GM21447 (cell line): ENCODE results near the gene SORCS3.

ENCODE experiments used
- ATAC-seq: cut with Tn5 transposase; IDR thresholded peaks from one replicate; pipeline ENCODE4 v1.9.1; 2021; ENCODE audit not compliant: unreplicated experiment

SORCS3 gene

DNA sequence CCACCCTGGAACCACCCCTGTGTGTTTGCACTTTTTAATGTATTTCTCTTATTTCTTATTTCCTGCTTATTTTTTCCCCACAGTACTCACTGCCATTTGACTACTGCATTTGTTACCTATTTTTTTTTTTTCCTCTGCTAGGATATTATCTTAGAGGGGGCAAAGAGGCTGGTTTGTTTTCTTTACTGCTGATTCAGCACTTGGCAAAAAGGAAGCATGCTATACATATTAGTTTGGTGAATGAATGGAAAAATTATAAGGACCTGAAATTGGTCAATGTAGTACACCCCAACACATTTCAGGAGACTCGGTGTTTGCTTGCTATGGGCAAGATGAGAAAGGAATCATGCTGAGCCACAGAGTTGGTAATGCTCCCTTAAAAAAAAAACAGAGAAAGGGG is 193.5 kb downstream of the SORCS3 start:
- no peak for ATAC-seq

GRCh38 chr10:104835422-104835821 is 194.3 kb downstream of the SORCS3 start:
- peak; percentile 63 for ATAC-seq

DNA sequence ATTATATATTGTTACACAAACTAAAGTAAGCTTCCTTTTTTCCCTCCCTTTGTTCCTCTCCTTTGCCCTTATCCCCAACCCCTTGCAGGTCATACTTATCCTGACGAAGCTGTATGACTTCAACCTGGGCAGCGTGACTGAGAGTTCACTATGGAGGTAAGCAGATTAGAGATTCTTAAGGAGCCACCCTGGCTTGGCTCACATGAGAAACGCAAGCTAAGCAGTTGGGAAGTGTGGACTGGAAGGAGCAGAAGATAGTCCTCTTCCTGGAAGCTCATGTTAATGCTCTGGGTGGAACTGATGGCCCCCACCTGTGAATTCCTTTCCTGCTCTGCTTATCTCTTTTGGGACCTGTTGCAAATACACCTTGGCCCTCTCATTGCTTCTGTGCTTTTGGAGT is 201.6 kb downstream of the SORCS3 start:
- no peak for ATAC-seq

- no peak for ATAC-seq
Observed at GRCh38 chr10:104844073-104844472, 203.0 kb downstream of the SORCS3 start.

DNA sequence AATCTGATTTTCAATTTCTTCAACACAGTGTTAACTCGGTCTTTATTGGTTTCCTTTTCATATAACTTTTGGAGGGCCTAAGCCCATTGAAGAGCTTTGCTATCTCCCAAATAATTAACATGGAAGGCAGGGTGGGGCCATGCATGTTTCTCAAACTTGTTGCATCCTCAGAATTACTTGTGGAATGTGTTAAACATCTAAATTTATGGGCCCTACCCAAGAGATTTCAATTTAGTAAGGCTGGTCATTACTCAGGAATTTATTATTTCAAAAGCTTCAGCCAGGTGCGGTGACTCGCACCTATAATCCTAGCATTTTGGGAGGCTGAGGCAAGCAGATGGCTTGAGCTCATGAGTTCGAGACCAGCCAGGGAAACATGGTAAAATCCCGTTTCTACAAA is 208.9 kb downstream of the SORCS3 start:
- no peak for ATAC-seq

GRCh38 chr10:104867966-104868598 is 227.0 kb downstream of the SORCS3 start:
- ATAC-seq, result no peak

DNA sequence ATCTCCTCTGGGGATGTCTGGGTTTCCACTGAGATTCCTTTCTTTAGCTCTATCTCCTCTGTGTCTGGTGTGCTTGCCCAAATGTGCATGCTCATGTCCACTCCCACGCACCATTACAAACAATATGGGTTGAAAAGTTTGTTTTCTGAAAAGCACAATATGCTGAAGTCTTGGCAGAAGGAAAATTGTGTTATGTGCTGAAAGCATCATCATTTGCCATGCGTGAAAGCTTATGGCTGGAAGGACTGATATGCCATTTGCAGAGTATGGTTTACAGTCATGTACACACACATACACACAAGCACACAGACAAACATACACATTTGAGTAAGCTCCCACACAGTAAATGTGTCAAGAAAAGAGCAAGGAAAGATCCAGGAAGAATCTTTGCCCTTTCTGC is 231.6 kb downstream of the SORCS3 start:
- no peak for ATAC-seq

DNA sequence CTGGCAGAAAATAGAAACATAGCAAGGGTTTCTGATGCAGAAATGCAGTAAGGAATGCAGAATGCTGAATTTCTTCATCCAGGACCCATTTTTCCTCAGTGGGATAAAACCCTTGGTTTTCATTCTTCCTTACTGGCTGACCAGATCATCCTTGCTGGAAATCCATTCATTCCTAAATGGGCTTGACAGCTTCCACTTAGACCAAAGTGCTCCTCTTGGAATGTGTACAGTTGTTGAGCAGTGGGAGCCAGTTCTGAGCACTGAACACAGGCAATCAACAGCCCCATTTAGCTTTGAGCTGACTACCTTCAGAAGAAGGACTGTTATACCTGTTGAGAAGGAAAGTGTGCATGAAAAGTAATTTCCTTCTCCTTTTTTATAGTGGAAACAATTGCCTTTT is 232.1 kb downstream of the SORCS3 start:
- no peak for ATAC-seq

DNA sequence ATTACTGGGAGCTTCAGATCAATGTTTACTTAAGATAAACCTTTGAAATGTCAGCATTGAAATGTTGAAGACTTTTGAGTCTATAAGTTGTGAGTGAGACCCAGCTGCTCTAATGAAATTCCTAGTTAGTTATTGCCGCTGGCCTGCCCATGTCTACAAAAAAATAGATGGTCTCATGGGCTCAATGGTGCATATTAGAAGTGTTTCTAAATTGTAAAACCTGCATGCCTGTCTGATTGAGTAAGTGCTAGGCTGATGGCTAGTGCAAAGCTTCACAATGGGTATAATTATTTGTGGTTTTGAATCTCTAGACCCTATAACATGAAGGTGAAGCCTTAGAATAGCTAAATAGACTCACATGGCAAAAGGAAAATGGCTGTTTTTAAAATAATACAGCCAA is 234.5 kb downstream of the SORCS3 start:
- ATAC-seq, result no peak

DNA sequence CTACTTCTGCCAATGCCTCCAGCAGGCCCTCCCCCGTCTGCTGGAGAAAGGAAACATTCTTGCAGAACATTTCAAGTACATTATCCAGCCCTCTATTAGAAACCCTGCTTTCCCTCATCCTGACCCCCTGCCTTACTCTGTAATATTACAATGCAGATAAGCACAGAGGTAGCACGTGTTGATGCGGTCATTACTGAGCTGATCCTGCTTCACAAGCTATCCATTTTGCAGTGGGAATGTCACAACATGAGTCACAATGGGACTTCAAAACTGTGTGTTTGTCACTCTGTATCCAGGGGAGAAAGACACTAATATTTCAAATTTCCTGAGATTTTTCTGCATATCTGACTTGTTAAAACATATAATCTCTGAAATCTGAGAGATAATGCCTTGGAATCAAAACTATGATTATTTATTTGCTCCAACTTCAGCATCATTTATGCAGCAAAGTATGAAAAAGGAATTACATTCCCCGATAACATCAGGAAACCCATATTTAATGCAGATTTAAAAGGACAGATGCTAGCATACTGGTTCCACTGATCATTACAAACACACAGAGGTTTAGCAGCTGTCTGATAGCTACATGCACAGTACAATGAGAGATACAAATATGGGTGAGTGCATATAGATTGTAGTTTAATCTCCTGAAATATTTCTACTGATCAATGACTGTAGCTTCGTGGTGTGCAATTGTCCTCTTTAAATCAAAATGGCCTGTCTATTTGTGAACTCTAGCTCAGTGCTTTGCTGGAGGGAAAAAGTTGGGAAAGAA is 239.7 kb downstream of the SORCS3 start:
- no peak for ATAC-seq

DNA sequence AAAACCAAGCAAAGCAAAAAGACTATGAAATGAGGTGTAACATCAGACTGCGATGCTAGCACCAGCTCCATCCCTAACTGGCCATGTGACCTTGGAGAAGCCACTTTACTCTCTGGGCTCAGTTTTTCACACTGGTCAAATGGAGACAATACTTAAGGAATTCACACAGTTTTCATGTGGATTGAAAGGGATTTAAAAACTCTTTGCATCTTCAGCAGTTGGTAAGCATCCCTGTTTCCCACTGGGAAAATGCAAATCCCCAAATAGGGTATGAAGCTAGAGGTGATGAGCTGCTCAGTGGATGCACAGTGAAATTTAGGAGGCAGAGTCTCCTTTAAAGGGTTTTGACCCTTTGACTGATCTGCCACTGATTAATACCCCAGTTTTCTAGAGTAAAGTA is 240.7 kb downstream of the SORCS3 start:
- no peak for ATAC-seq

DNA sequence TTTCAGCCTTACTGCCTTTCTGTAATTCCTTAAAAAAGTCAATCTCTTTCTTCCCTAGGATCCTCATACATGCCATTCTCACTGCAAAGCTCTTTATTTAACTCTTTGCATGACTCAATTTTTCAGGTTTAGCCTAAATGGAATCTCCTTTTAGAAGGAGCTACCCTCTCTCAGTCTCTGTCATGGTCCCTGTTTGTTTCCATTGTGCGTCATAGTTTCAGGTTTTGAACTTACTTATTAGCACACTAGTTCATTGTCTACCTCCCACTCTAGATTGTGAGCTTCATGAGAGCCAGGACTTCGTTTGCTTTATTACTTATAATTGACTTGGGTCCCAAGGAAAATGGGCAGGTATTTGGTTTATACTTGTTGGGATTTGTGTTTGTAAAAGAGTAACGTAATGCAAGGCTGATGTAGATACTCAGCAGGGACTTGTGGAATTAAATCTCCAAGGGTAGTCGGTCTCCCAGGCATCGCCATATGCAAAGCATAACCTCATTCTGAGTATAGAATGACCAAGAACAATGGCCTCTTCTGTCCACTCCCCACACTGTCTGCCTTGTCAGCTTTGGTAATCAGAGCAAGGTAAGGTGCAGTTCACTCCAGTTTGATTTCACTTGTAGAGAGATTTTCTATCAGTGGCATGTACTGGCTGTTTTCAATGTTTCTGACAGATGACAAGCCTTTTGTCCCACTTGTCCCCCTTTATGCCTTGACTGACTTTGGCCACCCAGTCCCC is 252.0 kb downstream of the SORCS3 start:
- ATAC-seq, result no peak

GRCh38 chr10:104893701-104894100 is 252.6 kb downstream of the SORCS3 start:
- no peak for ATAC-seq

- ATAC-seq, result no peak
Observed at GRCh38 chr10:104894681-104895080, 253.6 kb downstream of the SORCS3 start.

DNA sequence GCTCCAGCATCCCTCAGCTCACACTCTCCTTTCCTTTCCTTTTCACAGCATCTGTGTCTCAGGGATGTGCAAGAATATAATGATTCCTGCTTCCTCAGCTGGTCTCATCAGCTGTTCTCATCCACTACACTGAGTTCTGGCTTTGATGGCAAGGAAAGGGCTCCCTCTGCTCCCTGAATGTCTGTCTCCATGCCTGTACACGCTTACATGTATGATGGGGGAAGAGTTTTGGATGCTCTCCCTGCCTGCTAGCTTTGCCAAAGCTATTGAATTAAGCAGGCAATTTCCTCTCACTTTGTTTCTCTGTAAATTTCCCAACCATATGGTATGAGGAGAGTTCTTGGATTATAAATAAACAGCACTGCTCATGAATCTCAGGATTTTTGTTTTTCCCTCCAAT is 254.5 kb downstream of the SORCS3 start:
- no peak for ATAC-seq

DNA sequence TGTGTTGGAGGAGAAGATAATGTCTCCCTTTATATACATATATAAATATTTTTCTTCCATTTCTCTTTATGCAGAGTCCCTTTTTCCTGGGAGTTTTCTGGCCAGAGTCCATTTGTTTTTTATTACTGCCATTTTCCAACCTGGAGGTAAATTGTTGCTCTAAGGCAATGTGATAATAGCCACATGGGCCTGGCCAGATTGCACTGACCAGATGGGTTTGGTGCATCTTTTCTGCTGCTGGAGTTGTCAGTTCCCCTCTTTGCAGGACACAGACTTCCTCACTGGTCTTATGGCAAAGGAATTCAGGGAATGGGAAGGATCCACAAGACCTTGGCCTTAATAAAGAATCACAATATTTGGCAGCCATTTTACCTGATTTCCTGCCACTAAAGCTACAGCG is 254.9 kb downstream of the SORCS3 start:
- no peak for ATAC-seq

GRCh38 chr10:104897696-104898095 is 256.6 kb downstream of the SORCS3 start:
- no peak for ATAC-seq

- ATAC-seq, result no peak
Observed at GRCh38 chr10:104899779-104900178, 258.7 kb downstream of the SORCS3 start.

DNA sequence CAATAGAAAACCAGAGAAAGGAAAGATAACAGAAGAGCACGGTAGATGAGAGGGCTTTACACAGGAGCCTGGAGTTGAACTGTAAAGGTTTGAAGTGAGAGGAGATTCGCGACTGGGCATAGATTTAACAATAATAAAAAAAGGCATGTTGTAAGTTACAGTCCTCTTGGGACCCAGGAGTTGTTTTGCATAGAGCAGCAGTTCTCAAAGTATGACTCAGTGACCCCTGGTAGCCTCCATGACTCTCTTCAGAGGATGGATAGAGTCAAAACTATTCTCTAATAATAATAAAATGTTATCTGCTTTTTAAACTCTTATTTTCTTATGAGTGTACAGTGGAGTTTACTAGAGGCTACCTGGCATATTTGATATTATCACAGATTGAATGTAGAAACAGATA is 262.3 kb downstream of the SORCS3 start:
- no peak for ATAC-seq

DNA sequence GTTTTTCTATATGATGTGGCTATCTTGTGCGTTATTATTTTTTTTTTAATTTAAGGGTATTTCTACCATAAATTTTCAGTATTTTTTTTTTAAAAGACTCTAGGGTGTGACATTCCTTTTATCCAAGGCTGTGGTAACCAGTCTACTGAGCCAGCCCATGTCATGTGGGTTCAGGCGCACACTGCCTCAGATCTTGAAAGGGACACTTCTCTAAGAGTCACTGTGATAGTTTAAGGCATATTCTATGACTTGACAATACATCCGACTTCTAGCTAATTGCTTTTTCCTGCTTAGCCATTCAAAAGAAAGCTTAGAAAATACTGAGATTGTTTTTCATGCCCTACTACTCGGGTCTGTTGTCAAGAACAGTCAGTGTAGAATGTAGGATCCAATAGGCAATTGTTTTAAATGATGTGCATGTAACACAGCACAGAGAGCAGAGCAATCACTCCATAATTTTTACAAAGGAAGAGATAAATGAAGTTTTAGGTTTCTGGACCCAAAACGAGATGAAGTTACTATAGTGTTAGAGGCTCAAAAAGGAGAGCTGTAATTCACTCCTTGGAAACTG is 263.7 kb downstream of the SORCS3 start:
- no peak for ATAC-seq

DNA sequence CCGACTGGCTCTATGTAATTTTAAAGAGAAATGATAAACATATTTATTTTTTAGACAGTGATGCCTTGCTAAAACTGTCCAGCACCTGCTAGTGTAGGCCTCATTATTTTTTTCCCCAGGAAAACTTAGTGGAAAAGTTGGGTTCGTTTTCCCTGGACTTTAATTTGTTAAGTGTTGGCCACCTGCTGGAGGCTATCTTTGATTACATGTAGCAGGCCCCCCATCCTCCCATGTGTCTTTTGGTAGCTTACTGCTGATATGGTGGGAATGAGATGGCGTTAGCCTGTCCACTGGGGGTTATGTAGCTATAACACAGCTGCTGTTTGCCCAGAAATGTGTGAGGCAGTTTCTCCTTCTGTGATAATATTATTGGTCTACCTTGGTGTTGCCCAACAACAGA is 265.0 kb downstream of the SORCS3 start:
- no peak for ATAC-seq

GRCh38 chr10:104907521-104907920 is 266.4 kb downstream of the SORCS3 start:
- no peak for ATAC-seq
